Kidney epithelial cell (primary cell): ENCODE results near the gene CHADL. TPM values are rescaled to one million over a fixed set of nuclear protein-coding genes. Genes with fewer than 3 reads are reported as not detected.

ENCODE experiments used
- DNase-seq: peaks from one replicate; pipeline ENCODE4 v3.0.0-alpha.2; 2010; ENCODE audit warnings: low read depth
- H3K27me3 ChIP-seq: 2 replicates; pipeline ENCODE4 v1.6.0; 2011; ENCODE audit warnings: low read length; ENCODE audit not compliant: control insufficient read depth, insufficient read depth
- H3K36me3 ChIP-seq: 2 replicates; pipeline ENCODE4 v1.5.1; 2011; ENCODE audit warnings: low read length; ENCODE audit not compliant: control insufficient read depth, insufficient read depth
- H3K4me3 ChIP-seq: 2 replicates; pipeline ENCODE4 v1.5.1; 2011; ENCODE audit warnings: low read depth, mild to moderate bottlenecking, control low read depth, low read length
- CTCF ChIP-seq: IDR thresholded peaks from 2 replicates; pipeline ENCODE4 v1.5.1; 2011; ENCODE audit warnings: mild to moderate bottlenecking, moderate library complexity, low read length, control low read depth, inconsistent platforms; ENCODE audit not compliant: insufficient read depth, poor library complexity, severe bottlenecking
- total RNA-seq: library from RNA; depleted of rRNA; stranded (reverse); fragments of >200 nt; gene quantifications from 2 replicates; pipeline ENCODE4 v1.2.3, GENCODE V29; 2015

The CHADL gene
- total RNA-seq, 1 donor from 2014 or later: 1.6 TPM

- Histone ChIP-seq H3K36me3 (peaks cover 1% of the 10 kb centered on the region), H3K27me3 (no peaks in the 10 kb centered on the region), H3K4me3 (no peak overlapping the region)
- no peak for DNase-seq
- TF ChIP-seq CTCF: no peak
Observed at GRCh38 chr22:41222846-41223507, 17.8 kb downstream of the CHADL start.

GRCh38 chr22:41217553-41218157 lies 23.1 kb downstream of the CHADL start:
- DNase-seq: no peak
- H3K36me3 ChIP-seq: no peaks in the 10 kb centered on the region
- H3K4me3 ChIP-seq: no peak overlapping the region
- no peaks in the 10 kb centered on the region for H3K27me3 ChIP-seq
- no peak for TF ChIP-seq CTCF

GRCh38 chr22:41216984-41217383 lies 23.7 kb downstream of the CHADL start:
- H3K27me3 ChIP-seq: no peaks in the 10 kb centered on the region
- DNase-seq: no peak
- no peak for TF ChIP-seq CTCF
- H3K36me3 ChIP-seq: no peaks in the 10 kb centered on the region
- no peak overlapping the region for H3K4me3 ChIP-seq

GRCh38 chr22:41215926-41216325 lies 24.8 kb downstream of the CHADL start:
- TF ChIP-seq CTCF: no peak
- DNase-seq: no peak
- H3K36me3 ChIP-seq: no peaks in the 10 kb centered on the region
- no peak overlapping the region for H3K4me3 ChIP-seq
- H3K27me3 ChIP-seq: no peaks in the 10 kb centered on the region

GRCh38 chr22:41215409-41215808 lies 25.3 kb downstream of the CHADL start:
- no peak for TF ChIP-seq CTCF
- no peak overlapping the region for H3K4me3 ChIP-seq
- no peaks in the 10 kb centered on the region for H3K36me3 ChIP-seq
- DNase-seq: no peak
- no peaks in the 10 kb centered on the region for H3K27me3 ChIP-seq

GRCh38 chr22:41206719-41207118 lies 34.0 kb downstream of the CHADL start:
- H3K27me3 ChIP-seq: no peaks in the 10 kb centered on the region
- no peak for DNase-seq
- H3K4me3 ChIP-seq: no peak overlapping the region
- H3K36me3 ChIP-seq: no peaks in the 10 kb centered on the region
- no peak for TF ChIP-seq CTCF
